Measurements from ENCODE around the gene ONECUT3.

Gene ONECUT3

DNA sequence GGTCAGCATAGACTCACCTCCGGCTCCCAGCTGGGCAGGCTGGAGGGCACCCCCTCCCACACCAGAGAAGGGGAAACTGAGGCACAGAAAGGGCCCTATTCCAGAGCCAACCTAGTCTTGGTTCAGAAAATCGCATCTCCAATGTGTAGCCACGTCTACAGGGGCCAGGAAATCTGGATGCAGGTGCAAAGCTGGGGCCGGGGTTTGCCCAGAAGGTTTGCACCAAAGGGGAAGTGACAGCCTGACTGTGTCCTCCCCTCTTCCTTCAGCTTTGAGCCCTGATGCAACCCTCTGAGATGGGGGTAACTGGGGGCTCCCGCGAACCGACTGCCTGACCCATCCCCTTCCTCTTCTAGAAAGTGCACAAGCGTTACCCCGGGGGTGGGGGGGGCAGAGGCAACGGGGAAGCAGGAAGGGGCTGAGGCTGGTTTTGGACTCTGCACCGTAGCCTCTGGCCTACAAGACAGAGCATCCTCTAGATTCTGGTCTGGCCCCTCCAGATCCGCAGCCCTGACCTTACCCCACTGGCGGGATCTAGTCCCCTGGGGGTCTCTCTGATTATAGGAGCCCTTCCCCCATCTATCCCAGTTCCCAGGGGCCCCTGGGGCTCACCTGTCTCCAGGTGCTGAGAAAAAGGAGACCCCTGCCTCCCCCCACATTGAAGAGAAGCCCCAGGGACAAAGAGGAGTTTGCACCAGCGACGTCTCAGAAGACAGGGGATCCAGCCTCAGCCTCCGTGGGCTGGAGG, 1.1 kb upstream of the ONECUT3 start:
- Histone ChIP-seq H3K4me2 (ENCODE audit: low read length) (peak overlapping the region; percentile 75), H3K36me3 (replicated peaks; ENCODE audit: low read depth, low read length) (no peaks in the 10 kb centered on the region), H3K9me3 (ENCODE audit: insufficient read depth, low read length) (no peaks in the 10 kb centered on the region), H4K20me1 (ENCODE audit: insufficient read depth, low read length) (no peaks in the 10 kb centered on the region), H3K27ac (ENCODE audit: low read length) (no peak overlapping the region), H2AFZ (ENCODE audit: low read depth, low read length) (peak overlapping the region; percentile 79; the same call in 1 of the 2 replicates), H3K4me1 (ENCODE audit: low read length) (peaks cover 23% of the 10 kb centered on the region), H3K79me2 (ENCODE audit: low read length) (no peaks in the 10 kb centered on the region), H3K9ac (ENCODE audit: low read length) (peak overlapping the region; percentile 39; the same call in 1 of the 2 replicates), H3K4me3 (ENCODE audit: low read length) (peak overlapping the region; percentile 51), H3K27me3 (ENCODE audit: low read depth, low read length) (peaks cover 10% of the 10 kb centered on the region; the same call in 1 of the 2 replicates)
- TF ChIP-seq, protein P1, sequence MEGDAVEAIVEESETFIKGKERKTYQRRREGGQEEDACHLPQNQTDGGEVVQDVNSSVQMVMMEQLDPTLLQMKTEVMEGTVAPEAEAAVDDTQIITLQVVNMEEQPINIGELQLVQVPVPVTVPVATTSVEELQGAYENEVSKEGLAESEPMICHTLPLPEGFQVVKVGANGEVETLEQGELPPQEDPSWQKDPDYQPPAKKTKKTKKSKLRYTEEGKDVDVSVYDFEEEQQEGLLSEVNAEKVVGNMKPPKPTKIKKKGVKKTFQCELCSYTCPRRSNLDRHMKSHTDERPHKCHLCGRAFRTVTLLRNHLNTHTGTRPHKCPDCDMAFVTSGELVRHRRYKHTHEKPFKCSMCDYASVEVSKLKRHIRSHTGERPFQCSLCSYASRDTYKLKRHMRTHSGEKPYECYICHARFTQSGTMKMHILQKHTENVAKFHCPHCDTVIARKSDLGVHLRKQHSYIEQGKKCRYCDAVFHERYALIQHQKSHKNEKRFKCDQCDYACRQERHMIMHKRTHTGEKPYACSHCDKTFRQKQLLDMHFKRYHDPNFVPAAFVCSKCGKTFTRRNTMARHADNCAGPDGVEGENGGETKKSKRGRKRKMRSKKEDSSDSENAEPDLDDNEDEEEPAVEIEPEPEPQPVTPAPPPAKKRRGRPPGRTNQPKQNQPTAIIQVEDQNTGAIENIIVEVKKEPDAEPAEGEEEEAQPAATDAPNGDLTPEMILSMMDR (IDR thresholded peaks at IDR 0.05; ENCODE audit: low read depth, low read length): no peak
- no peak for TF ChIP-seq EZH2phosphoT487 (IDR thresholded peaks at IDR 0.05; ENCODE audit: low read depth)

DNA sequence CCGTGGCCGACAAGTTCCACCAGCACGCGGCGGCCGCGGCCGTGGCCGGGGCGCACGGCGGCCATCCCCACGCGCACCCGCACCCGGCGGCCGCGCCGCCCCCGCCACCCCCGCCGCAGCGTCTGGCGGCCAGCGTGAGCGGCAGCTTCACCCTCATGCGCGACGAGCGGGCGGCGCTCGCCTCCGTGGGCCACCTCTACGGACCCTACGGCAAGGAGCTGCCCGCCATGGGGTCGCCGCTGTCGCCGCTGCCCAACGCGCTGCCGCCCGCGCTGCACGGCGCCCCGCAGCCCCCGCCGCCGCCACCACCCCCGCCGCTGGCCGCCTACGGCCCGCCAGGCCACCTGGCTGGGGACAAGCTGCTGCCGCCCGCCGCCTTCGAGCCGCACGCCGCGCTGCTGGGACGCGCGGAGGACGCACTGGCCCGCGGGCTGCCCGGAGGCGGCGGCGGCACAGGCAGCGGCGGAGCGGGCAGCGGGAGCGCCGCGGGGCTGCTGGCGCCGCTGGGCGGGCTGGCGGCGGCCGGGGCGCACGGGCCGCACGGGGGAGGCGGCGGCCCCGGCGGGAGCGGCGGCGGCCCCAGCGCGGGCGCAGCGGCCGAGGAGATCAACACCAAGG, 821 bp downstream of the ONECUT3 start:
- Histone ChIP-seq H4K20me1 (ENCODE audit: insufficient read depth, low read length) (no peaks in the 10 kb centered on the region), H3K4me1 (ENCODE audit: low read length) (peaks cover 13% of the 10 kb centered on the region), H3K9me3 (ENCODE audit: insufficient read depth, low read length) (no peaks in the 10 kb centered on the region), H3K27me3 (ENCODE audit: low read depth, low read length) (peaks cover 10% of the 10 kb centered on the region; the same call in 1 of the 2 replicates), H3K27ac (ENCODE audit: low read length) (no peak overlapping the region), H3K36me3 (replicated peaks; ENCODE audit: low read depth, low read length) (no peaks in the 10 kb centered on the region), H2AFZ (ENCODE audit: low read depth, low read length) (no peak overlapping the region), H3K9ac (ENCODE audit: low read length) (no peak overlapping the region), H3K79me2 (ENCODE audit: low read length) (no peaks in the 10 kb centered on the region), H3K4me3 (ENCODE audit: low read length) (no peak overlapping the region), H3K4me2 (ENCODE audit: low read length) (no peak overlapping the region)
- TF ChIP-seq EZH2phosphoT487 (IDR thresholded peaks at IDR 0.05; ENCODE audit: low read depth): no peak
- TF ChIP-seq, protein P1 (IDR thresholded peaks at IDR 0.05; ENCODE audit: low read depth, low read length): no peak

DNA sequence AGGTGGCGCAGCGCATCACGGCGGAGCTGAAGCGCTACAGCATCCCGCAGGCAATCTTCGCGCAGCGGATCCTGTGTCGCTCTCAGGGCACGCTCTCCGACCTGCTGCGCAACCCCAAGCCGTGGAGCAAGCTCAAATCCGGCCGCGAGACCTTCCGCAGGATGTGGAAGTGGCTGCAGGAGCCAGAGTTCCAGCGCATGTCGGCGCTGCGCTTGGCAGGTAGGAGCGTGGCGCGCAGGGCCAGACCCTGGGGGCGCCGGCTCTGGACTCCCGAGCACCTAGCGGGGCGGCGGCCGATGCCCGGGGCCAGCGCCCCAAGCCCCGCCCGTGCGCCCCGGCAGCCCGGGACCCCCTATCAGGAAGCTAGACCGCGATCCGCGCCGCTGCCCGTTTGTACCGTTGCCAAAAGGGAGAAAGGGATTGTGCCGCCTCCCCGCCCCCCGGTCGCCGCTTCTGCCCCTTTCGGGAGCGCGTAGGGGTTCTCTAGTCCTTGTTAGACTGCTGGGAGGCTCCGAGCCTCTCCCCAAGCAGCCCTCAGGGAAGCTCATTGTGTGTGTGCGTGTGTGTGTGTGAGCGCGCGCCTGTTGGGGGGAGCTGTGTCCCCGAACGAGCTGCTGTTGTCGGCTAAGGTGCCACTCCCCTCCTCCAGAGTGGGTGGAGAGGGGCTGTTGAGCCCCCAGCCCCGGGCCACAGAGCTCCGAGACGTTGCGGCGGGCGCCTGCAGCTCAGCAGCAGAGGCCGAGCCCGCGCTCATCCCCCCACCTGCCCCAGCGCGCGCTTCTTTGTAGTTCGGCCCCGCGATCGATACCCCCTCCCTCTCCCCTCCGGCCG, 1.5 kb downstream of the ONECUT3 start:
- no peak overlapping the region for H3K27ac ChIP-seq (ENCODE audit: low read length)
- no peak overlapping the region for H3K4me3 ChIP-seq (ENCODE audit: low read length)
- H3K79me2 ChIP-seq (ENCODE audit: low read length): no peaks in the 10 kb centered on the region
- H3K4me1 ChIP-seq (ENCODE audit: low read length): peaks cover 13% of the 10 kb centered on the region
- no peaks in the 10 kb centered on the region for H3K9me3 ChIP-seq (ENCODE audit: insufficient read depth, low read length)
- H3K4me2 ChIP-seq (ENCODE audit: low read length): no peak overlapping the region
- no peak for TF ChIP-seq EZH2phosphoT487 (IDR thresholded peaks at IDR 0.05; ENCODE audit: low read depth)
- TF ChIP-seq, protein P1 (IDR thresholded peaks at IDR 0.05; ENCODE audit: low read depth, low read length): no peak
- no peak overlapping the region for H3K9ac ChIP-seq (ENCODE audit: low read length)
- H3K36me3 ChIP-seq (replicated peaks; ENCODE audit: low read depth, low read length): no peaks in the 10 kb centered on the region
- H2AFZ ChIP-seq (ENCODE audit: low read depth, low read length): no peak overlapping the region
- peaks cover 10% of the 10 kb centered on the region; the same call in 1 of the 2 replicates for H3K27me3 ChIP-seq (ENCODE audit: low read depth, low read length)
- H4K20me1 ChIP-seq (ENCODE audit: insufficient read depth, low read length): no peaks in the 10 kb centered on the region
